H1 (cell line): Measurements from ENCODE around the gene KIAA1328. TPM values are rescaled to one million over a fixed set of nuclear protein-coding genes. Genes with fewer than 3 reads are reported as not detected.

ENCODE experiments used
- ASH2L ChIP-seq: fragments of 200-600, 300-600 bp; sonication (generic); IDR thresholded peaks from one replicate; pipeline ENCODE4 v1.7.1; 2017; ENCODE audit warnings: low read length
- CHD2 ChIP-seq: IDR thresholded peaks from 2 replicates; pipeline ENCODE4 v1.6.1; 2012; ENCODE audit warnings: low read length, improper control_type of control experiment
- EZH2 ChIP-seq: fragments of 200-600 bp; sonication (generic); IDR thresholded peaks from 2 replicates; pipeline ENCODE4 v1.7.1; 2012; ENCODE audit warnings: low read depth, mild to moderate bottlenecking, moderate library complexity, low read length, inconsistent platforms; ENCODE audit not compliant: severe bottlenecking
- GTF2F1 ChIP-seq: IDR thresholded peaks from 2 replicates; pipeline ENCODE4 v1.6.1; 2012; ENCODE audit warnings: low read depth, low read length, improper control_type of control experiment, borderline replicate concordance
- KDM1A ChIP-seq: fragments of 200-600, 300-600 bp; sonication (generic); IDR thresholded peaks from 2 replicates; pipeline ENCODE4 v1.7.1; 2016; ENCODE audit warnings: mild to moderate bottlenecking, low read length, borderline replicate concordance
- KDM4A ChIP-seq: IDR thresholded peaks from one replicate; pipeline ENCODE4 v1.7.1; 2012; ENCODE audit warnings: low read depth, mild to moderate bottlenecking, moderate library complexity, low read length, inconsistent platforms; ENCODE audit not compliant: severe bottlenecking
- SUZ12 ChIP-seq: fragments of 200-600 bp; sonication (generic); IDR thresholded peaks from 2 replicates; pipeline ENCODE4 v1.6.1; 2012; ENCODE audit warnings: mild to moderate bottlenecking, inconsistent platforms, low read length, moderate library complexity, mixed read lengths
- TEAD4 ChIP-seq: IDR thresholded peaks from 2 replicates; pipeline ENCODE4 v1.6.1; 2012; ENCODE audit warnings: low read depth, low read length, inconsistent platforms, mixed read lengths
- polyA plus RNA-seq, 7 experiments: library from polyadenylated mRNA; depleted of rRNA in 3 of 7; stranded (reverse) in 5 of 7; unstranded in 2 of 7; fragments of >200 nt in 5 of 7; fragments of 200-250 nt in 2 of 7; gene quantifications; 1 replicate in 5 of 7; 2 replicates in 1 of 7; 4 replicates in 1 of 7; pipeline versions ENCODE4 v1.2.1 to v1.2.3, GENCODE V29; 2011 to 2013; ENCODE audit warnings: missing spikeins in 2 of 7, mixed read lengths in 2 of 7
- total RNA-seq: library from RNA; stranded (reverse); fragmentation: NEBNext Ultra II Directional; extraction: Animal tissue kit (Norgen Biotek cat#: 25700); gene quantifications from 2 replicates; pipeline ENCODE4 v1.2.1, GENCODE V29; 2021
- TF ChIP-seq, protein P1 (sequence below): fragments of 300-600 bp; sonication (generic); IDR thresholded peaks from 2 replicates; pipeline ENCODE4 v1.7.1; 2012; ENCODE audit warnings: low read length, moderate library complexity, mild to moderate bottlenecking, inconsistent platforms; ENCODE audit not compliant: insufficient replicate concordance
- TF ChIP-seq, protein P2 (sequence below): IDR thresholded peaks from 2 replicates; pipeline ENCODE4 v1.6.1; 2012; ENCODE audit warnings: low read length, inconsistent platforms

Gene KIAA1328
- total and polyA plus RNA-seq, 2 of the 8 experiments (the other 6 are each of a cell fraction or from before 2014, with no cell fraction given): 2.6 to 5.7 TPM

DNA sequence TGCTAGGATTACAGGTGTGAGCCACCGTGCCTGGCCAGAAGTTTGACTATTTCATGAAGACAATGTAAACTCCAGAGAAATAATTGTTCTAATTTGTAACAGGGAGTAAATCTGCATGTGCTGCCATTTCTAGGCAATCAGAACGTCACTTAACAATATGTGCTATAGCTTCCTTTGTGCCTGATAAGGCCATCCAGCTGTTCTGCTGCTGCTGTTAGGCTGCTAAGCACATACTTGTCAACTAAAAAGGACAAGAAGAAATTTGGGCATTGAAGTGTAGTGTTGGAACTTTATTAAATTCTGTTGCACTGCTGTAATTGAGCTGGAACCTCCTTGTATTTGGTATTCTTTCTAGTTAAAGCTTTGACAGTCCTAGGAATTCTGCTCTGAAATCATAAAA, 57.1 kb downstream of the KIAA1328 start (continued):
- TF ChIP-seq, protein P1, sequence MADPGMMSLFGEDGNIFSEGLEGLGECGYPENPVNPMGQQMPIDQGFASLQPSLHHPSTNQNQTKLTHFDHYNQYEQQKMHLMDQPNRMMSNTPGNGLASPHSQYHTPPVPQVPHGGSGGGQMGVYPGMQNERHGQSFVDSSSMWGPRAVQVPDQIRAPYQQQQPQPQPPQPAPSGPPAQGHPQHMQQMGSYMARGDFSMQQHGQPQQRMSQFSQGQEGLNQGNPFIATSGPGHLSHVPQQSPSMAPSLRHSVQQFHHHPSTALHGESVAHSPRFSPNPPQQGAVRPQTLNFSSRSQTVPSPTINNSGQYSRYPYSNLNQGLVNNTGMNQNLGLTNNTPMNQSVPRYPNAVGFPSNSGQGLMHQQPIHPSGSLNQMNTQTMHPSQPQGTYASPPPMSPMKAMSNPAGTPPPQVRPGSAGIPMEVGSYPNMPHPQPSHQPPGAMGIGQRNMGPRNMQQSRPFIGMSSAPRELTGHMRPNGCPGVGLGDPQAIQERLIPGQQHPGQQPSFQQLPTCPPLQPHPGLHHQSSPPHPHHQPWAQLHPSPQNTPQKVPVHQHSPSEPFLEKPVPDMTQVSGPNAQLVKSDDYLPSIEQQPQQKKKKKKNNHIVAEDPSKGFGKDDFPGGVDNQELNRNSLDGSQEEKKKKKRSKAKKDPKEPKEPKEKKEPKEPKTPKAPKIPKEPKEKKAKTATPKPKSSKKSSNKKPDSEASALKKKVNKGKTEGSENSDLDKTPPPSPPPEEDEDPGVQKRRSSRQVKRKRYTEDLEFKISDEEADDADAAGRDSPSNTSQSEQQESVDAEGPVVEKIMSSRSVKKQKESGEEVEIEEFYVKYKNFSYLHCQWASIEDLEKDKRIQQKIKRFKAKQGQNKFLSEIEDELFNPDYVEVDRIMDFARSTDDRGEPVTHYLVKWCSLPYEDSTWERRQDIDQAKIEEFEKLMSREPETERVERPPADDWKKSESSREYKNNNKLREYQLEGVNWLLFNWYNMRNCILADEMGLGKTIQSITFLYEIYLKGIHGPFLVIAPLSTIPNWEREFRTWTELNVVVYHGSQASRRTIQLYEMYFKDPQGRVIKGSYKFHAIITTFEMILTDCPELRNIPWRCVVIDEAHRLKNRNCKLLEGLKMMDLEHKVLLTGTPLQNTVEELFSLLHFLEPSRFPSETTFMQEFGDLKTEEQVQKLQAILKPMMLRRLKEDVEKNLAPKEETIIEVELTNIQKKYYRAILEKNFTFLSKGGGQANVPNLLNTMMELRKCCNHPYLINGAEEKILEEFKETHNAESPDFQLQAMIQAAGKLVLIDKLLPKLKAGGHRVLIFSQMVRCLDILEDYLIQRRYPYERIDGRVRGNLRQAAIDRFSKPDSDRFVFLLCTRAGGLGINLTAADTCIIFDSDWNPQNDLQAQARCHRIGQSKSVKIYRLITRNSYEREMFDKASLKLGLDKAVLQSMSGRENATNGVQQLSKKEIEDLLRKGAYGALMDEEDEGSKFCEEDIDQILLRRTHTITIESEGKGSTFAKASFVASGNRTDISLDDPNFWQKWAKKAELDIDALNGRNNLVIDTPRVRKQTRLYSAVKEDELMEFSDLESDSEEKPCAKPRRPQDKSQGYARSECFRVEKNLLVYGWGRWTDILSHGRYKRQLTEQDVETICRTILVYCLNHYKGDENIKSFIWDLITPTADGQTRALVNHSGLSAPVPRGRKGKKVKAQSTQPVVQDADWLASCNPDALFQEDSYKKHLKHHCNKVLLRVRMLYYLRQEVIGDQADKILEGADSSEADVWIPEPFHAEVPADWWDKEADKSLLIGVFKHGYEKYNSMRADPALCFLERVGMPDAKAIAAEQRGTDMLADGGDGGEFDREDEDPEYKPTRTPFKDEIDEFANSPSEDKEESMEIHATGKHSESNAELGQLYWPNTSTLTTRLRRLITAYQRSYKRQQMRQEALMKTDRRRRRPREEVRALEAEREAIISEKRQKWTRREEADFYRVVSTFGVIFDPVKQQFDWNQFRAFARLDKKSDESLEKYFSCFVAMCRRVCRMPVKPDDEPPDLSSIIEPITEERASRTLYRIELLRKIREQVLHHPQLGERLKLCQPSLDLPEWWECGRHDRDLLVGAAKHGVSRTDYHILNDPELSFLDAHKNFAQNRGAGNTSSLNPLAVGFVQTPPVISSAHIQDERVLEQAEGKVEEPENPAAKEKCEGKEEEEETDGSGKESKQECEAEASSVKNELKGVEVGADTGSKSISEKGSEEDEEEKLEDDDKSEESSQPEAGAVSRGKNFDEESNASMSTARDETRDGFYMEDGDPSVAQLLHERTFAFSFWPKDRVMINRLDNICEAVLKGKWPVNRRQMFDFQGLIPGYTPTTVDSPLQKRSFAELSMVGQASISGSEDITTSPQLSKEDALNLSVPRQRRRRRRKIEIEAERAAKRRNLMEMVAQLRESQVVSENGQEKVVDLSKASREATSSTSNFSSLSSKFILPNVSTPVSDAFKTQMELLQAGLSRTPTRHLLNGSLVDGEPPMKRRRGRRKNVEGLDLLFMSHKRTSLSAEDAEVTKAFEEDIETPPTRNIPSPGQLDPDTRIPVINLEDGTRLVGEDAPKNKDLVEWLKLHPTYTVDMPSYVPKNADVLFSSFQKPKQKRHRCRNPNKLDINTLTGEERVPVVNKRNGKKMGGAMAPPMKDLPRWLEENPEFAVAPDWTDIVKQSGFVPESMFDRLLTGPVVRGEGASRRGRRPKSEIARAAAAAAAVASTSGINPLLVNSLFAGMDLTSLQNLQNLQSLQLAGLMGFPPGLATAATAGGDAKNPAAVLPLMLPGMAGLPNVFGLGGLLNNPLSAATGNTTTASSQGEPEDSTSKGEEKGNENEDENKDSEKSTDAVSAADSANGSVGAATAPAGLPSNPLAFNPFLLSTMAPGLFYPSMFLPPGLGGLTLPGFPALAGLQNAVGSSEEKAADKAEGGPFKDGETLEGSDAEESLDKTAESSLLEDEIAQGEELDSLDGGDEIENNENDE: no peak
- TF ChIP-seq CHD2 (no peak), TEAD4 (no peak), KDM4A (no peak), EZH2 (no peak), SUZ12 (no peak), KDM1A (no peak), GTF2F1 (no peak), ASH2L (no peak)
- TF ChIP-seq, protein P2, sequence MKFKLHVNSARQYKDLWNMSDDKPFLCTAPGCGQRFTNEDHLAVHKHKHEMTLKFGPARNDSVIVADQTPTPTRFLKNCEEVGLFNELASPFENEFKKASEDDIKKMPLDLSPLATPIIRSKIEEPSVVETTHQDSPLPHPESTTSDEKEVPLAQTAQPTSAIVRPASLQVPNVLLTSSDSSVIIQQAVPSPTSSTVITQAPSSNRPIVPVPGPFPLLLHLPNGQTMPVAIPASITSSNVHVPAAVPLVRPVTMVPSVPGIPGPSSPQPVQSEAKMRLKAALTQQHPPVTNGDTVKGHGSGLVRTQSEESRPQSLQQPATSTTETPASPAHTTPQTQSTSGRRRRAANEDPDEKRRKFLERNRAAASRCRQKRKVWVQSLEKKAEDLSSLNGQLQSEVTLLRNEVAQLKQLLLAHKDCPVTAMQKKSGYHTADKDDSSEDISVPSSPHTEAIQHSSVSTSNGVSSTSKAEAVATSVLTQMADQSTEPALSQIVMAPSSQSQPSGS: no peak
